Measurements from ENCODE around the gene LCN12.

Gene LCN12

GRCh38 chr9:136945333-136946227 is 6.5 kb upstream of the LCN12 start:
- no peak for DNase-seq (ENCODE audit: low read depth in 2 of 2)

GRCh38 chr9:136946228-136947027 is 5.6 kb upstream of the LCN12 start:
- DNase-seq (ENCODE audit: low read depth in 2 of 2): no peak

GRCh38 chr9:136947028-136947891 is 4.8 kb upstream of the LCN12 start:
- no peak for DNase-seq (ENCODE audit: low read depth in 2 of 2)

GRCh38 chr9:136947955-136948510 is 4.0 kb upstream of the LCN12 start:
- no peak for DNase-seq (ENCODE audit: low read depth in 2 of 2)

- no peak for DNase-seq (ENCODE audit: low read depth in 2 of 2)
Measured at GRCh38 chr9:136949239-136949816, 2.7 kb upstream of the LCN12 start.

GRCh38 chr9:136949817-136950655 is 2.0 kb upstream of the LCN12 start:
- peak; percentile 94 to 95 for DNase-seq (ENCODE audit: low read depth in 2 of 2)

GRCh38 chr9:136950656-136951276 is 1.3 kb upstream of the LCN12 start:
- no peak for DNase-seq (ENCODE audit: low read depth in 2 of 2)

GRCh38 chr9:136952321-136952850 is 313 bp downstream of the LCN12 start:
- no peak for DNase-seq (ENCODE audit: low read depth in 2 of 2)

- DNase-seq (ENCODE audit: low read depth in 2 of 2): no peak
Measured at GRCh38 chr9:136952876-136953770, 1.1 kb downstream of the LCN12 start.

- no peak for DNase-seq (ENCODE audit: low read depth in 2 of 2)
Measured at GRCh38 chr9:136953771-136954269, 1.7 kb downstream of the LCN12 start.

GRCh38 chr9:136954270-136955083 is 2.4 kb downstream of the LCN12 start:
- no peak for DNase-seq (ENCODE audit: low read depth in 2 of 2)

GRCh38 chr9:136955202-136955942 is 3.3 kb downstream of the LCN12 start:
- no peak for DNase-seq (ENCODE audit: low read depth in 2 of 2)

- DNase-seq (ENCODE audit: low read depth in 2 of 2): no peak
Measured at GRCh38 chr9:136955943-136956335, 3.9 kb downstream of the LCN12 start.

- DNase-seq (ENCODE audit: low read depth in 2 of 2): no peak
Measured at GRCh38 chr9:136956604-136957003, 4.5 kb downstream of the LCN12 start.

- DNase-seq (ENCODE audit: low read depth in 2 of 2): no peak
Measured at GRCh38 chr9:136957461-136957860, 5.4 kb downstream of the LCN12 start.

- DNase-seq (ENCODE audit: low read depth in 2 of 2): no peak
Measured at GRCh38 chr9:136957901-136958300, 5.8 kb downstream of the LCN12 start.

- DNase-seq (ENCODE audit: low read depth in 2 of 2): no peak
Measured at GRCh38 chr9:136958473-136958872, 6.4 kb downstream of the LCN12 start.
